RWPE2 (cell line): Measurements from ENCODE around the gene CHAC2.
A peak's percentile ranks its signal among the peaks of the same experiment; 100 is the strongest.
"Not testable (repeated sequence)": the region's sequence is repeated elsewhere in the genome, so short reads cannot be mapped to it uniquely, and the experiment has no call there.

ENCODE experiments used
- ATAC-seq: fragments of 200-7000 bp; cut with Tn5 transposase; 3 replicates; pipeline ENCODE4 v1.9.1; 2021; ENCODE audit warnings: low read depth
- DNase-seq: peaks from one replicate; pipeline ENCODE4 v3.0.0-alpha.2; 2020; ENCODE audit warnings: low spot score
- H3K27ac ChIP-seq: fragments of 450-650 bp; 2 replicates; pipeline ENCODE4 v1.5.1; 2017; ENCODE audit warnings: mild to moderate bottlenecking; ENCODE audit not compliant: poor library complexity, severe bottlenecking
- H3K27me3 ChIP-seq: fragments of 250-450 bp; sonication (Bioruptor Pico); 2 replicates; pipeline ENCODE4 v1.5.1; 2021; ENCODE audit warnings: mild to moderate bottlenecking, moderate library complexity; ENCODE audit not compliant: insufficient read depth, poor library complexity, severe bottlenecking
- H3K36me3 ChIP-seq: fragments of 250-450 bp; sonication (Bioruptor Pico); 2 replicates; pipeline ENCODE4 v1.5.1; 2020; ENCODE audit warnings: low read depth, mild to moderate bottlenecking, moderate library complexity
- H3K4me1 ChIP-seq: fragments of 250-450 bp; sonication (Bioruptor Pico); 2 replicates; pipeline ENCODE4 v1.5.1; 2021; ENCODE audit warnings: mild to moderate bottlenecking, moderate library complexity; ENCODE audit not compliant: insufficient read depth, poor library complexity, severe bottlenecking
- H3K4me3 ChIP-seq: fragments of 250-450 bp; sonication (Bioruptor Pico); 2 replicates; pipeline ENCODE4 v1.5.1; 2021; ENCODE audit warnings: mild to moderate bottlenecking, moderate library complexity; ENCODE audit not compliant: severe bottlenecking
- H3K9me3 ChIP-seq: fragments of 250-450 bp; sonication (Bioruptor Pico); 2 replicates; pipeline ENCODE4 v1.5.1; 2021; ENCODE audit warnings: mild to moderate bottlenecking, moderate library complexity; ENCODE audit not compliant: severe bottlenecking
- CTCF ChIP-seq: fragments of 450-650 bp; IDR thresholded peaks from one replicate; pipeline ENCODE4 v1.5.1; 2017; ENCODE audit warnings: mild to moderate bottlenecking, moderate library complexity; ENCODE audit not compliant: poor library complexity, severe bottlenecking

Gene CHAC2

GRCh38 chr2:53756644-53757043 is 11.0 kb upstream of the CHAC2 start:
- Histone ChIP-seq H3K27ac (no peak overlapping the region), H3K4me3 (no peak overlapping the region), H3K9me3 (no peaks in the 10 kb centered on the region), H3K27me3 (no peaks in the 10 kb centered on the region), H3K36me3 (no peaks in the 10 kb centered on the region; the same call in 1 of the 2 replicates), H3K4me1 (peaks cover 17% of the 10 kb centered on the region)
- DNase-seq = no peak
- TF ChIP-seq CTCF = no peak
- ATAC-seq = no peak

- not testable (repeated sequence) for ATAC-seq
Measured at GRCh38 chr2:53757206-53757605, 10.4 kb upstream of the CHAC2 start.

GRCh38 chr2:53765767-53766166 is 1.8 kb upstream of the CHAC2 start:
- H3K4me1 ChIP-seq = peaks cover 14% of the 10 kb centered on the region
- no peaks in the 10 kb centered on the region for H3K27me3 ChIP-seq
- ATAC-seq = no peak
- H3K27ac ChIP-seq = no peak overlapping the region
- no peaks in the 10 kb centered on the region for H3K9me3 ChIP-seq
- no peak for DNase-seq
- no peak overlapping the region for H3K4me3 ChIP-seq
- H3K36me3 ChIP-seq = peaks cover 24% of the 10 kb centered on the region
- no peak for TF ChIP-seq CTCF

More at GRCh38 chr2:53757206-53757605, 10.4 kb upstream of the CHAC2 start:
- not testable (repeated sequence) for H3K9me3 ChIP-seq, H3K27ac ChIP-seq, H3K4me3 ChIP-seq, DNase-seq, H3K36me3 ChIP-seq, H3K27me3 ChIP-seq
- H3K4me1 ChIP-seq = peaks cover 12% of the 10 kb centered on the region

- DNase-seq (no peak), ATAC-seq (no peak)
- TF ChIP-seq CTCF = no peak
- H3K27me3 ChIP-seq = no peaks in the 10 kb centered on the region
- H3K27ac ChIP-seq = peak overlapping the region; percentile 59
- H3K4me1 ChIP-seq = peaks cover 14% of the 10 kb centered on the region
- no peaks in the 10 kb centered on the region for H3K9me3 ChIP-seq
- peaks cover 25% of the 10 kb centered on the region for H3K36me3 ChIP-seq
- H3K4me3 ChIP-seq = peak overlapping the region; percentile 83
Measured at GRCh38 chr2:53768242-53768542, 588 bp downstream of the CHAC2 start.

GRCh38 chr2:53769318-53769945 is 1.8 kb downstream of the CHAC2 start:
- Histone ChIP-seq H3K4me3 (no peak overlapping the region), H3K27me3 (no peaks in the 10 kb centered on the region), H3K9me3 (no peaks in the 10 kb centered on the region), H3K27ac (no peak overlapping the region), H3K4me1 (peaks cover 14% of the 10 kb centered on the region), H3K36me3 (peaks cover 17% of the 10 kb centered on the region)
- DNase-seq = no peak
- no peak for ATAC-seq
- TF ChIP-seq CTCF = no peak
